MM.1S (cell line): ENCODE measurements around the gene MAGI1.

Experiments
- EZH2 ChIP-seq: fragments of 300-600 bp; sonication (generic); optimal IDR thresholded peaks from 2 replicates; pipeline ENCODE3; 2017; ENCODE audit warnings: low read depth, mild to moderate bottlenecking, antibody characterized with exemption, low read length, mixed read lengths
- EZH2phosphoT487 ChIP-seq: fragments of 300-600 bp; sonication (generic); IDR thresholded peaks from 2 replicates; pipeline ENCODE4 v1.6.1; 2018; ENCODE audit warnings: antibody characterized with exemption, low read length
- TF ChIP-seq, protein P1 (sequence below): fragments of 300-600 bp; sonication (generic); IDR thresholded peaks from 2 replicates; pipeline ENCODE4 v1.5.1; 2016; ENCODE audit warnings: antibody characterized with exemption, low read length, mixed read lengths

- TF ChIP-seq, protein P1, sequence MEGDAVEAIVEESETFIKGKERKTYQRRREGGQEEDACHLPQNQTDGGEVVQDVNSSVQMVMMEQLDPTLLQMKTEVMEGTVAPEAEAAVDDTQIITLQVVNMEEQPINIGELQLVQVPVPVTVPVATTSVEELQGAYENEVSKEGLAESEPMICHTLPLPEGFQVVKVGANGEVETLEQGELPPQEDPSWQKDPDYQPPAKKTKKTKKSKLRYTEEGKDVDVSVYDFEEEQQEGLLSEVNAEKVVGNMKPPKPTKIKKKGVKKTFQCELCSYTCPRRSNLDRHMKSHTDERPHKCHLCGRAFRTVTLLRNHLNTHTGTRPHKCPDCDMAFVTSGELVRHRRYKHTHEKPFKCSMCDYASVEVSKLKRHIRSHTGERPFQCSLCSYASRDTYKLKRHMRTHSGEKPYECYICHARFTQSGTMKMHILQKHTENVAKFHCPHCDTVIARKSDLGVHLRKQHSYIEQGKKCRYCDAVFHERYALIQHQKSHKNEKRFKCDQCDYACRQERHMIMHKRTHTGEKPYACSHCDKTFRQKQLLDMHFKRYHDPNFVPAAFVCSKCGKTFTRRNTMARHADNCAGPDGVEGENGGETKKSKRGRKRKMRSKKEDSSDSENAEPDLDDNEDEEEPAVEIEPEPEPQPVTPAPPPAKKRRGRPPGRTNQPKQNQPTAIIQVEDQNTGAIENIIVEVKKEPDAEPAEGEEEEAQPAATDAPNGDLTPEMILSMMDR, result no peak
- TF ChIP-seq EZH2, result no peak
- no peak for TF ChIP-seq EZH2phosphoT487
These were observed 230.3 kb downstream of the MAGI1 start for GRCh38 chr3:65808407-65808806.
